ENCODE results near the gene SRGAP2C. TPM values are rescaled to one million over a fixed set of nuclear protein-coding genes. Genes with fewer than 3 reads are reported as not detected.
"Not testable (repeated sequence)": the region's sequence is repeated elsewhere in the genome, so short reads cannot be mapped to it uniquely, and the experiment has no call there.

Gene SRGAP2C
- total RNA-seq, 1 donor from 2014 or later, result 23.8 TPM

- H3K36me3 ChIP-seq; H3K4me3 ChIP-seq; H3K27me3 ChIP-seq; H3K27ac ChIP-seq; DNase-seq (ENCODE audit: extremely low spot score in 2 of 2); H3K9me3 ChIP-seq; H3K4me1 ChIP-seq; intact Hi-C loops (cut with DNase I): not testable (repeated sequence)
Observed at GRCh38 chr1:121356819-121357218, 172.0 kb downstream of the SRGAP2C start.

DNA sequence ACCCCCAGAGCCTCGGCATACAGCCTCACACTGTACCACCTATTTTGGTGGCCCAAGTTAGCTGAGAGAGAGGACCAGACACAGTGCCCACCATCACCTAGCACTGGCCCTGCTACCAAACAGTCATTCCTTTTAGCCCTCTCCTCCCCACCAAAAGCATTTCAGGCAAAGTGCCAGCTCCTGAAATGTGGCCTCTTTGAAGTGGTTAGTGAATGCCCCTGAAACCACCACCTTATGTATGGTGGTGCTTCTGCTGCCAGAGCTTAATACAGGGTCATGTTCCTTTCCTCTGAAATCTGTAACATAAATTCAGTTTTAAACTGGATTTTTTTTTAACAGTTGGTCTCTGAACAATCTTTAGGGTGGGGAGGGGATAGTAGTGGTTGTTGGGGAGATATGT lies 175.8 kb downstream of the SRGAP2C start:
- H3K4me1 ChIP-seq; H3K36me3 ChIP-seq; H3K4me3 ChIP-seq; H3K9me3 ChIP-seq; H3K27ac ChIP-seq; H3K27me3 ChIP-seq; intact Hi-C loops (cut with DNase I); DNase-seq (ENCODE audit: extremely low spot score in 2 of 2): not testable (repeated sequence)

DNA sequence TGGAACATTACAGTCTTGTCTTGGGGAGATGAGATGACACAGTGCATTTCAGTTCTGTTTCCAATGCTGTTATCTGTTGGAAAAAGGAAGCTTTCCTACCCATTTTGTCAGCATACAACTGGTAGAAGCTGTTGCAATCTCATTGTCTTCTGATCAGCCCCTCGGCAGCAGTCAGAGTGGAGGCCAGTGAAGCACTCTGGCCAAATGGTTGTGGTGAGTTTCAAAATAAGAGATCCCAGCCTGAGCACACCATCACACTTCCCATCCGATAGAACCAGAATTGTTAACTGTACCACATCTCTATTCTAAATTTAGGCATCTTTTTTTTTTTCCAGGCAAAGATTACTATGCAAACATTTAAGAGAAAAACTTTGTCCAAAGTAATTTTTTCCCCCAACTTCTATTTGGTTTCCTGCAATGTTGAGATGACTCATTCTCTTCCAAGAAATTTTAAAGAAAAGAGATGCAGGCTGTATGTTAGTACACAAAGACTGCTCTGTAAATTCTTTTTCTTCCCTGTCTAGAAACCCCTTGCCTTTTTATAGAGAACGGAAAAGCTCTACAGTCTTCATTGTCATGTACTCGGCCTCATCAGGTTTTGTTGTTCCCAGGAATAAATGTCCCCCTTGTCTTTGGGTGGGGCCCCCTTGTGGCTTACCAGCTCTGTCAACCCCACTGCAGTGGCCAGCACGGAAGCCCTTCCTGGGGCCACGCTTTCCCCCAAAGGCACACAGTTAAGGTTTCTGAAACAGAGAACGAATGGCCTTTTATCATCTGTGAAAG lies 176.9 kb downstream of the SRGAP2C start:
- H3K4me1 ChIP-seq; H3K9me3 ChIP-seq; H3K27me3 ChIP-seq; H3K36me3 ChIP-seq; intact Hi-C loops (cut with DNase I); DNase-seq (ENCODE audit: extremely low spot score in 2 of 2); H3K27ac ChIP-seq; H3K4me3 ChIP-seq: not testable (repeated sequence)

DNA sequence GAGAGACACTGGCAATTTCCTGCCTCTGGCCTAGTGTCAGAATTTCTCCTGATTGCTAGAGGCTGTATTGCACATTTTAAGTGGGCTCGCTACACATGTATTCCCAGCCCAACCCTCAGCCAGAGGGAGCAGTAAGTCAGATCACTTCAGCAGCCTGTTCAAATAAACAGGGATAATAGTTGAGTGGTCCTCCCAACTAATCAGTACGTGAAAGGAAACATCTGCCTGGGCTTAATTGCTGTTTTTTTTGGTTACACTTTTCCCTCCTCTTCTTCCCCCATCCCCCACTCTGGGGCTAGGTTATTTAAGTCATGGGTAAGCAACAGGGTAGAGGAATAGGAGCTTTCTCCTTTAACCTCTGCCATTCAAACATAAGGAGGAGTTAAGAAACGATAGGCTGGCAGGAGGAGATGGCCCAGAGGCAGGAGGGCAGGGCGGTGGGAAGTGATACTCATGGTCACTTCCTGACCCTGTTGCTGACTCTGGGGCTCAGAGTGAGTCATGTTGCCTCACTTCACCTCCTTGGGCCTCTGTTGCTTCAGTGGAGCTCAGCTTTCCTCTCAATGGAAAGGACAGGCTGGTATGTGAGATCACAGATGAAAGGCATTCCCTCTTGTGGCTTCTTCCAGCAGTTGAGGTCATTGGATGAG lies 177.6 kb downstream of the SRGAP2C start:
- DNase-seq (ENCODE audit: extremely low spot score in 2 of 2); H3K27ac ChIP-seq; H3K27me3 ChIP-seq; H3K36me3 ChIP-seq; H3K4me3 ChIP-seq; intact Hi-C loops (cut with DNase I); H3K9me3 ChIP-seq; H3K4me1 ChIP-seq: not testable (repeated sequence)

DNA sequence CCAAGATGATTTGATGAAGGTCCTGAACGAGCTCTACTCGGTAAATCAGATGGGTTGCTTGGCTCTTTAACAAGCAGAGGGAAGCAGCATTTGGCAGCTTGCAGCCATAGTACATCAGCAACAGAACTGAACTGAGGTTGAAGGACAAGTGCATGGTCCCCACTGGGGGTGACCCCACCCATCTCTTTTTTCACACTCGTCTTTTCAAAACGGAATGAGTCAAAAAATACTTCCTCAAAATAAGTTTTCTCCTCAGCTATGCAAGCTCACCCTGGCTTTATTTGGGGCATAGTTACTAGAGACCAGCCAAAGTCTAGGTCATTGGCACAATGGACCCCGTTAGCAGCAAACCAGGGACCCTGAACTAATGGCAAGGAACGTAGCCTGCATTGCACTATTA lies 180.5 kb downstream of the SRGAP2C start:
- H3K9me3 ChIP-seq; DNase-seq (ENCODE audit: extremely low spot score in 2 of 2); H3K4me3 ChIP-seq; intact Hi-C loops (cut with DNase I); H3K27ac ChIP-seq; H3K4me1 ChIP-seq; H3K27me3 ChIP-seq; H3K36me3 ChIP-seq: not testable (repeated sequence)

GRCh38 chr1:121365723-121366122 lies 180.9 kb downstream of the SRGAP2C start:
- H3K4me1 ChIP-seq; H3K4me3 ChIP-seq; H3K36me3 ChIP-seq; DNase-seq (ENCODE audit: extremely low spot score in 2 of 2); intact Hi-C loops (cut with DNase I); H3K27ac ChIP-seq; H3K27me3 ChIP-seq; H3K9me3 ChIP-seq: not testable (repeated sequence)

DNA sequence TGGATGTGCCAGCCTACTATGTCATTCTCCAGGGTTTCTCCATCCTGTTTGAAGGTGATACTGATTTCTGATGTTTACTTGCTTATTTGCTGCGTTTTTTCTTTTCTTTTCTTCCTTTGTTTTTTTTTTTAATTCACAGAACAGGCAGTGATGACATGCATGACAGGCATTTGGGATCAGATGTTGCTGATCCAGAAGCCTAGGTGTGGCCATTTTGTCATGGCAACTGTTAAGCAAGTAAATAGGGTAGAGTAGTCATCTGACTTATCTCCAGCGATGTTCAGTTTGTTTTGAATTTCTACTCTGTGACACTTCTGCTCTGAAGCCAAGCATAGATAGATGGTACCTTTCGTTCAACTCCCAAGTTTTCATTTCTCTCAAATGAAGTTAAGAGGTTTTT lies 181.4 kb downstream of the SRGAP2C start:
- not testable (repeated sequence) for H3K4me3 ChIP-seq

DNA sequence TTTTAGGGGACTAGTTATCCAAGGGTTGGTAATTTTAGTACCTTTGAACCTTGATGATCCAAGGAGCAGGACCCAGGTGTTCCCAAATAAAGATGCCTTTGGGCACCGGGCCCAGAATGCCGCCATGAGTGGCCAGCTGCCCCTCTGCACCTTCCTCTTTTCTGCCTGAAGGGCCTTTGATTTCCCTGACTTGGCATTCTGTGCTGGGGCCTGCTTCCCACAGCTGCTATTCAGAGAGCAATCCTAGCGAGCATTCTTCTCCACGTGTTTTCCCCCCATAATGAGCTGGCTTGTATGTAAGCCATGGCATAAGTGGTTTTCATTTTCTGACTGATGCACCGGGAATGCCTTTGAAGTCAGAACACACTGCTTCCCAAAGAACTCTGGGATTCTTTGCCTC lies 184.1 kb downstream of the SRGAP2C start:
- H3K27me3 ChIP-seq; intact Hi-C loops (cut with DNase I); DNase-seq (ENCODE audit: extremely low spot score in 2 of 2); H3K4me3 ChIP-seq; H3K4me1 ChIP-seq; H3K27ac ChIP-seq; H3K9me3 ChIP-seq; H3K36me3 ChIP-seq: not testable (repeated sequence)

More for the DNA sequence above, 181.4 kb downstream of the SRGAP2C start:
- intact Hi-C loops (cut with DNase I); H3K27ac ChIP-seq; H3K36me3 ChIP-seq; H3K27me3 ChIP-seq; H3K9me3 ChIP-seq; DNase-seq (ENCODE audit: extremely low spot score in 2 of 2); H3K4me1 ChIP-seq: not testable (repeated sequence)

GRCh38 chr1:121369959-121370358 lies 185.2 kb downstream of the SRGAP2C start:
- H3K4me1 ChIP-seq; DNase-seq (ENCODE audit: extremely low spot score in 2 of 2); H3K27ac ChIP-seq; intact Hi-C loops (cut with DNase I); H3K4me3 ChIP-seq; H3K9me3 ChIP-seq; H3K27me3 ChIP-seq; H3K36me3 ChIP-seq: not testable (repeated sequence)

DNA sequence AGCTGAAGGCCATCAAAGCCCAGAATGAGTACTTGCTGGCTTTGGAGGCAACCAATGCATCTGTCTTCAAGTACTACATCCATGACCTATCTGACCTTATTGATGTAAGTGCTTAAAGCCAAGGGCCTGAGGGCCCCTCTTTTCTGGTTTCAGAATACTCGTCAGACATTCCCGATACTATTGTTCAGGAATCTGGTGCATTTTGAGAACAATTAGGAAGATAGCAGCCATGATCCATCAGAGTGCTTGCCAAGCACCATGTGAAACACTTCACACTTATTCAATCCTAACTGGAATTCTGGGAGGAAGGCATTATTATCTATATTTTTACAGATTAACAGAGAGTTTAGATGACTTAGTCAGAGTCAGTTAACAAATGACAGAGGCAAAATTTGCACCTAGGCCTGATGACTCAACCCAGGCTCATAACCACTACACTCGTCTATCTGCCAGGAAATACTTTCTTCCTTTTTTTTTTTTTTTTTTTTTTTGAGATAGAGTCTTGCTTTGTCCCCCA lies 190.1 kb downstream of the SRGAP2C start:
- H3K36me3 ChIP-seq; H3K4me3 ChIP-seq; DNase-seq (ENCODE audit: extremely low spot score in 2 of 2); H3K4me1 ChIP-seq; H3K27me3 ChIP-seq; H3K9me3 ChIP-seq; H3K27ac ChIP-seq; intact Hi-C loops (cut with DNase I): not testable (repeated sequence)

GRCh38 chr1:121376986-121377385 lies 192.2 kb downstream of the SRGAP2C start:
- H3K4me3 ChIP-seq; H3K27ac ChIP-seq; H3K9me3 ChIP-seq; intact Hi-C loops (cut with DNase I); H3K27me3 ChIP-seq; H3K36me3 ChIP-seq; DNase-seq (ENCODE audit: extremely low spot score in 2 of 2); H3K4me1 ChIP-seq: not testable (repeated sequence)

GRCh38 chr1:121378757-121379156 lies 194.0 kb downstream of the SRGAP2C start:
- H3K4me1 ChIP-seq; H3K36me3 ChIP-seq; H3K9me3 ChIP-seq; H3K4me3 ChIP-seq; intact Hi-C loops (cut with DNase I); DNase-seq (ENCODE audit: extremely low spot score in 2 of 2); H3K27ac ChIP-seq; H3K27me3 ChIP-seq: not testable (repeated sequence)

- not testable (repeated sequence) for H3K36me3 ChIP-seq
Observed at GRCh38 chr1:121384754-121385153, 200.0 kb downstream of the SRGAP2C start.

DNA sequence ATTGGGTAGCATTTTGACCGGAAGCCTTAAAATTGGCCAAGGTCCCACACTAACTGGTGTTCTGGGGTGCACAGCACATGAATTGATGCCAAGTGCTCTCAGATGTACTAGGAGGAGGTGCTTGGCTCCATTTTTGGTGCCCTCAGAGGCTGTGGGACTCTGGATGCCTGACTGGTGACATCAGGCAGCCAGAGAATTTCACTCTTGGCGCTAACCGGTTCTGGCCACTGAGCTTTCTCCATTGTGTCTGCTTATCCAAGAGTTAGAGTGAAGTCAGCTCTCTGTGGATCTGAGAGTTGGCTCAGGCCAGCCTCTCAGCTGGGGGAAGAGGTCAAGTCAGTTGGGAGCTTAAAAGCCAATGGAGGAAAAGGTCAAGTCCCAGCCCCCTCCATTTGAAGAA lies 200.4 kb downstream of the SRGAP2C start:
- H3K9me3 ChIP-seq; H3K36me3 ChIP-seq; H3K27me3 ChIP-seq; DNase-seq (ENCODE audit: extremely low spot score in 2 of 2); intact Hi-C loops (cut with DNase I); H3K4me3 ChIP-seq; H3K27ac ChIP-seq; H3K4me1 ChIP-seq: not testable (repeated sequence)

More at GRCh38 chr1:121384754-121385153, 200.0 kb downstream of the SRGAP2C start:
- H3K4me3 ChIP-seq; H3K9me3 ChIP-seq; intact Hi-C loops (cut with DNase I); H3K27me3 ChIP-seq; H3K4me1 ChIP-seq; DNase-seq (ENCODE audit: extremely low spot score in 2 of 2); H3K27ac ChIP-seq: not testable (repeated sequence)

All from vagina (tissue), 2 donors.